Measurements from ENCODE around the gene PSMF1.

Gene PSMF1

GRCh38 chr20:1118336-1119127 is at the start of gene PSMF1:
Gene PSMF1, plus strand, starts transcription at chr20:1118602. Its CDS starts 172 bp downstream, at chr20:1118774.
- H3K27ac ChIP-seq = peak within 1 kb of the TSS; percentile 78
- peak; percentile 61 for DNase-seq (ENCODE audit: low read depth, low spot score)

- H3K27ac ChIP-seq = no peak overlapping the region
- DNase-seq (ENCODE audit: low read depth, low spot score) = no peak
Observed at GRCh38 chr20:1072258-1072657, 46.1 kb upstream of the PSMF1 start.

GRCh38 chr20:1075616-1076015 is 42.8 kb upstream of the PSMF1 start:
- H3K27ac ChIP-seq = no peak overlapping the region
- DNase-seq (ENCODE audit: low read depth, low spot score) = no peak

- DNase-seq (ENCODE audit: low read depth, low spot score) = no peak
- H3K27ac ChIP-seq = no peak overlapping the region
Observed at GRCh38 chr20:1081891-1082290, 36.5 kb upstream of the PSMF1 start.

GRCh38 chr20:1083431-1084080 is 34.8 kb upstream of the PSMF1 start:
- no peak overlapping the region for H3K27ac ChIP-seq
- DNase-seq (ENCODE audit: low read depth, low spot score) = no peak

- H3K27ac ChIP-seq = no peak overlapping the region
- no peak for DNase-seq (ENCODE audit: low read depth, low spot score)
Observed at GRCh38 chr20:1085492-1086276, 32.7 kb upstream of the PSMF1 start.

GRCh38 chr20:1086277-1087213 is 31.9 kb upstream of the PSMF1 start:
- H3K27ac ChIP-seq = no peak overlapping the region
- no peak for DNase-seq (ENCODE audit: low read depth, low spot score)

GRCh38 chr20:1087311-1087905 is 31.0 kb upstream of the PSMF1 start:
- no peak for DNase-seq (ENCODE audit: low read depth, low spot score)
- H3K27ac ChIP-seq = no peak overlapping the region

- H3K27ac ChIP-seq = no peak overlapping the region
- no peak for DNase-seq (ENCODE audit: low read depth, low spot score)
Observed at GRCh38 chr20:1094751-1095150, 23.7 kb upstream of the PSMF1 start.

GRCh38 chr20:1101533-1101932 is 16.9 kb upstream of the PSMF1 start:
- no peak for DNase-seq (ENCODE audit: low read depth, low spot score)
- H3K27ac ChIP-seq = no peak overlapping the region

GRCh38 chr20:1102016-1102415 is 16.4 kb upstream of the PSMF1 start:
- DNase-seq (ENCODE audit: low read depth, low spot score) = no peak
- no peak overlapping the region for H3K27ac ChIP-seq

- H3K27ac ChIP-seq = no peak overlapping the region
- no peak for DNase-seq (ENCODE audit: low read depth, low spot score)
Observed at GRCh38 chr20:1103751-1104150, 14.7 kb upstream of the PSMF1 start.

GRCh38 chr20:1105599-1106194 is 12.7 kb upstream of the PSMF1 start:
- DNase-seq (ENCODE audit: low read depth, low spot score) = no peak
- no peak overlapping the region for H3K27ac ChIP-seq

GRCh38 chr20:1107176-1107575 is 11.2 kb upstream of the PSMF1 start:
- H3K27ac ChIP-seq = no peak overlapping the region
- DNase-seq (ENCODE audit: low read depth, low spot score) = no peak

GRCh38 chr20:1108437-1108920 is 9.9 kb upstream of the PSMF1 start:
- H3K27ac ChIP-seq = no peak overlapping the region
- no peak for DNase-seq (ENCODE audit: low read depth, low spot score)

GRCh38 chr20:1112908-1113307 is 5.5 kb upstream of the PSMF1 start:
- H3K27ac ChIP-seq = no peak overlapping the region
- DNase-seq (ENCODE audit: low read depth, low spot score) = no peak

- DNase-seq (ENCODE audit: low read depth, low spot score) = no peak
- H3K27ac ChIP-seq = peak overlapping the region; percentile 78
Observed at GRCh38 chr20:1118004-1118335, 432 bp upstream of the PSMF1 start.

- DNase-seq (ENCODE audit: low read depth, low spot score) = no peak
- peak overlapping the region; percentile 78 for H3K27ac ChIP-seq
Observed at GRCh38 chr20:1119128-1119505, 715 bp downstream of the PSMF1 start.

GRCh38 chr20:1119524-1119923 is 1.1 kb downstream of the PSMF1 start:
- peak overlapping the region; percentile 78 for H3K27ac ChIP-seq
- DNase-seq (ENCODE audit: low read depth, low spot score) = no peak
